Natural killer cell (primary cell): Measurements from ENCODE around the gene LIME1. TPM values are rescaled to one million over a fixed set of nuclear protein-coding genes. Genes with fewer than 3 reads are reported as not detected.
A peak's percentile ranks its signal among the peaks of the same experiment; 100 is the strongest.

Experiments used
- ATAC-seq, 3 donors: fragments of 150-1000 bp in 2 of 3; fragments of 200-7000 bp in 1 of 3; cut with Tn5 transposase; 1 replicate in 1 of 3; 2 replicates in 2 of 3; pipeline ENCODE4 v1.10.0; 2021; ENCODE audit warnings: mild to moderate bottlenecking in 2 of 3, moderate library complexity in 2 of 3
- DNase-seq, 2 donors: peaks; one replicate each; pipeline versions ENCODE4 v3.0.0 to v3.0.0-alpha.2; 2013 to 2021; ENCODE audit warnings: mixed read lengths in 1 of 2
- H3K27ac ChIP-seq: one replicate; pipeline ENCODE4 v1.5.1; 2013; ENCODE audit warnings: mild to moderate bottlenecking, low read length
- H3K27me3 ChIP-seq: one replicate; pipeline ENCODE4 v1.6.1; 2013; ENCODE audit warnings: low read length; ENCODE audit not compliant: control insufficient read depth, insufficient read depth
- H3K36me3 ChIP-seq: one replicate; pipeline ENCODE4 v1.6.1; 2013; ENCODE audit warnings: low read length; ENCODE audit not compliant: control insufficient read depth, insufficient read depth
- H3K4me1 ChIP-seq: one replicate; pipeline ENCODE4 v1.6.1; 2013; ENCODE audit warnings: low read length; ENCODE audit not compliant: control insufficient read depth, insufficient read depth
- H3K4me3 ChIP-seq: one replicate; pipeline ENCODE4 v1.5.1; 2013; ENCODE audit warnings: low read length
- H3K9me3 ChIP-seq: one replicate; pipeline ENCODE4 v1.6.1; 2013; ENCODE audit warnings: low read length; ENCODE audit not compliant: control insufficient read depth, insufficient read depth
- H3K27ac Mint-ChIP-seq, 2 donors: one replicate each; pipeline ENCODE4 v1.8.0; 2022; ENCODE audit warnings: mild to moderate bottlenecking in 2 of 2, mixed read lengths in 2 of 2, moderate library complexity in 1 of 2
- H3K27me3 Mint-ChIP-seq, 2 donors: one replicate each; pipeline ENCODE4 v1.8.0; 2022; ENCODE audit warnings: low read depth in 2 of 2, mixed read lengths in 2 of 2
- H3K36me3 Mint-ChIP-seq: one replicate; pipeline ENCODE4 v1.8.0; 2022; ENCODE audit warnings: mixed read lengths
- H3K4me1 Mint-ChIP-seq, 2 donors: one replicate each; pipeline ENCODE4 v1.8.0; 2022; ENCODE audit warnings: mixed read lengths in 2 of 2
- H3K4me3 Mint-ChIP-seq: one replicate; pipeline ENCODE4 v1.8.0; 2022; ENCODE audit warnings: mild to moderate bottlenecking, moderate library complexity, mixed read lengths
- H3K9me3 Mint-ChIP-seq, 2 donors: one replicate each; pipeline ENCODE4 v1.8.0; 2022; ENCODE audit warnings: mixed read lengths in 2 of 2
- CTCF ChIP-seq: fragments of 200-600 bp; IDR thresholded peaks from one replicate; pipeline ENCODE4 v1.8.0; 2022; ENCODE audit warnings: antibody characterized with exemption
- whole genome bisulfite sequencing: methylation state at CpG from one replicate; pipeline ENCODE4 v1.1.7; 2013; ENCODE audit warnings: missing lambda C conversion rate; ENCODE audit not compliant: insufficient coverage; 5-methylcytosine and 5-hydroxymethylcytosine counted together
- intact Hi-C: fragments of 100-400 bp; cut with micrococcal nuclease; formaldehyde crosslinking; loops from one replicate; pipeline ENCODE4 v1.14.2; 2022
- total RNA-seq, 4 donors: library from RNA; stranded (reverse); fragments of 120-200 nt in 1 of 4; gene quantifications; one replicate each; pipeline versions ENCODE4 v1.2.3 to v1.2.4, GENCODE V29; 2013 to 2022

LIME1 gene
- total RNA-seq, 3 donors from 2014 or later (not counting 1 experiment from before 2014, with no cell fraction given): 86.5 to 94.4 (median 91.7) TPM

- Histone ChIP-seq H3K4me1 (peaks cover 29% of the 10 kb centered on the region), H3K27ac (peak overlapping the region; percentile 52), H3K27me3 (no peaks in the 10 kb centered on the region), H3K36me3 (peaks cover 34% of the 10 kb centered on the region), H3K4me3 (peak overlapping the region; percentile 43), H3K9me3 (no peaks in the 10 kb centered on the region)
- WGBS: 27% methylated on average over 67 of the region's 67 CpGs
- intact Hi-C loops: loop anchor here (5.0 kb wide), 1 partner anchor 34 kb away; no protein-coding TSS in a partner anchor
- Mint-ChIP-seq H3K4me3 (peak overlapping the region; percentile 78), H3K27me3 (no peaks in the 10 kb centered on the region), H3K27ac (peak overlapping the region; percentile 79 to 87), H3K36me3 (peaks cover 7% of the 10 kb centered on the region), H3K4me1 (peaks cover 37 to 42% of the 10 kb centered on the region in 2 donors), H3K9me3 (no peaks in the 10 kb centered on the region)
- ATAC-seq (peak; percentile 18 to 27 (median 18)), DNase-seq (peak in 1 of 2 donors; percentile 42)
- no peak for TF ChIP-seq CTCF
These were observed 27.9 kb upstream of the LIME1 start for GRCh38 chr20:63708301-63709148.

- no peaks in the 10 kb centered on the region for H3K27me3 Mint-ChIP-seq
- Histone ChIP-seq H3K4me3 (no peak overlapping the region), H3K27me3 (no peaks in the 10 kb centered on the region), H3K36me3 (peaks cover 30% of the 10 kb centered on the region), H3K27ac (no peak overlapping the region), H3K4me1 (peaks cover 29% of the 10 kb centered on the region), H3K9me3 (no peaks in the 10 kb centered on the region)
- H3K4me1 Mint-ChIP-seq: peaks cover 37 to 42% of the 10 kb centered on the region in 2 donors
- no peak for TF ChIP-seq CTCF
- intact Hi-C loops: loop anchor here (5.0 kb wide), 1 partner anchor 33 kb away; no protein-coding TSS in a partner anchor
- H3K36me3 Mint-ChIP-seq: peaks cover 7% of the 10 kb centered on the region
- 92% methylated on average over 17 of the region's 17 CpGs for WGBS
- DNase-seq (no peak), ATAC-seq (no peak)
- H3K27ac Mint-ChIP-seq: peak overlapping the region; percentile 79 to 87
- H3K9me3 Mint-ChIP-seq: no peaks in the 10 kb centered on the region
- peak overlapping the region; percentile 78 for H3K4me3 Mint-ChIP-seq
These were observed 27.3 kb upstream of the LIME1 start for GRCh38 chr20:63709149-63709527.

GRCh38 chr20:63711085-63711645 is 25.3 kb upstream of the LIME1 start:
- H3K27ac Mint-ChIP-seq: no peak overlapping the region
- H3K36me3 Mint-ChIP-seq: peaks cover 13% of the 10 kb centered on the region
- no peak for ATAC-seq
- H3K4me3 Mint-ChIP-seq: peak overlapping the region; percentile 79
- intact Hi-C loops: no loop called here
- H3K36me3 ChIP-seq: peaks cover 13% of the 10 kb centered on the region
- DNase-seq: no peak
- no peak overlapping the region for H3K27ac ChIP-seq
- H3K27me3 Mint-ChIP-seq: no peaks in the 10 kb centered on the region
- H3K9me3 ChIP-seq: peaks cover 7% of the 10 kb centered on the region
- no peak overlapping the region for H3K4me3 ChIP-seq
- no peaks in the 10 kb centered on the region for H3K9me3 Mint-ChIP-seq
- WGBS: 89% methylated on average over 12 of the region's 12 CpGs
- H3K4me1 Mint-ChIP-seq: peaks cover 45 to 50% of the 10 kb centered on the region in 2 donors
- H3K27me3 ChIP-seq: no peaks in the 10 kb centered on the region
- peaks cover 25% of the 10 kb centered on the region for H3K4me1 ChIP-seq
- no peak for TF ChIP-seq CTCF
